ENCODE data around the gene TRERF1.

GRCh38 chr6:42210551-42210950, 241.2 kb downstream of the TRERF1 start:
- TF ChIP-seq YY1 (IDR thresholded peaks at IDR 0.05; ENCODE audit: insufficient read depth, insufficient read length) (no peak), SUZ12 (IDR thresholded peaks at IDR 0.05; ENCODE audit: extremely low read depth, insufficient read depth, insufficient read length) (no peak), ZNF274 (IDR thresholded peaks at IDR 0.05; ENCODE audit: low read depth, low read length) (no peak)

Measured in NT2/D1 (cell line).